GM12891 (cell line): ENCODE data around the gene MAD1L1.

Experiments
- PAX5 ChIP-seq: IDR thresholded peaks from 2 replicates; pipeline ENCODE4 v1.6.1; 2011; ENCODE audit warnings: low read length, moderate library complexity, mild to moderate bottlenecking; ENCODE audit not compliant: insufficient read depth, severe bottlenecking
- TAF1 ChIP-seq: IDR thresholded peaks from 2 replicates; pipeline ENCODE4 v1.6.1; 2011; ENCODE audit warnings: low read depth, low read length, control low read depth

DNA sequence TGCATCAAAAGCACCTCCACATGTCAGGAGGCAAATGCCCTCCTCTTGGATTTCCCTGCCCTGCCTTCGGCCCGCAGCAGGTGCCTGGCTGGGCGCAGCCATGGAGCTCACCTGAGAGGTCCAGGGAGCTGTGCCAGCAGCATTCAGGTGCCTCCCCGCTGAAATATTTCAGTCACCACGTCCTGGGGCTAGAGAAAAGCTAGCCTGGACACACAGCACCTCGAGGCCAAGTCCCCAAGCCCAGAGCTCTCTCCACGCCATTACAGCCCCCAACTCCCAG is 102.7 kb downstream of the MAD1L1 start:
- TF ChIP-seq TAF1 (no peak), PAX5 (no peak)
